Measurements from ENCODE around the gene SLC9A7. TPM values are rescaled to one million over a fixed set of nuclear protein-coding genes. Genes with fewer than 3 reads are reported as not detected.

Gene SLC9A7
- total and polyA plus RNA-seq, 2 experiments from 2014 or later = 2.5 to 15.4 TPM

- H3K27ac Mint-ChIP-seq = no peak overlapping the region
- Histone ChIP-seq H3K4me3 (no peak overlapping the region), H3K9me2 (ENCODE audit: insufficient read depth) (no peaks in the 10 kb centered on the region), H3K4me2 (no peak overlapping the region), H3K27me3 (ENCODE audit: insufficient read depth) (no peaks in the 10 kb centered on the region), H3K27ac (ENCODE audit: low read depth) (no peak overlapping the region), H4K20me1 (replicated peaks; ENCODE audit: insufficient read depth) (no peaks in the 10 kb centered on the region), H3K36me3 (ENCODE audit: insufficient read depth) (no peaks in the 10 kb centered on the region), H3F3A (replicated peaks; ENCODE audit: low read depth) (no peaks in the 10 kb centered on the region), H2AFZ (no peak overlapping the region), H3K79me2 (replicated peaks; ENCODE audit: insufficient read depth) (peaks cover 16% of the 10 kb centered on the region; the same call in 1 of the 2 replicates), H3K4me1 (ENCODE audit: insufficient read depth) (no peaks in the 10 kb centered on the region)
- ATAC-seq (no peak), DNase-seq (ENCODE audit: low spot score) (no peak)
- peaks cover 2% of the 10 kb centered on the region for H3K27me3 Mint-ChIP-seq (ENCODE audit: insufficient read depth, low read depth, poor library complexity)
- H3K9me3 Mint-ChIP-seq = no peaks in the 10 kb centered on the region
- H3K36me3 Mint-ChIP-seq (ENCODE audit: low read depth) = peaks cover 11% of the 10 kb centered on the region; the same call in 2 of the 3 replicates
- H3K4me3 Mint-ChIP-seq = no peak overlapping the region
- TF ChIP-seq ZNF331 (CRISPR knock-in tag; IDR thresholded peaks at IDR 0.05; ENCODE audit: low read depth) (no peak), NANOG (IDR thresholded peaks at IDR 0.05; ENCODE audit: borderline replicate concordance) (no peak), EZH2phosphoT487 (IDR thresholded peaks at IDR 0.05; ENCODE audit: unreplicated experiment) (no peak), STAT1 (IDR thresholded peaks at IDR 0.05; ENCODE audit: unreplicated experiment) (no peak), EZH2 (IDR thresholded peaks at IDR 0.05; ENCODE audit: low read depth, unreplicated experiment) (no peak), POLR2AphosphoS5 (IDR thresholded peaks at IDR 0.05; ENCODE audit: low read depth) (no peak), ETS1 (IDR thresholded peaks at IDR 0.05) (no peak), CREB1 (CRISPR knock-in tag; IDR thresholded peaks at IDR 0.05; ENCODE audit: low read depth) (no peak), ZNF114 (CRISPR knock-in tag; IDR thresholded peaks at IDR 0.05) (no peak), REST (IDR thresholded peaks at IDR 0.05; ENCODE audit: unreplicated experiment) (no peak), JUNB (IDR thresholded peaks at IDR 0.05; ENCODE audit: unreplicated experiment) (no peak)
- TF ChIP-seq, protein P1, sequence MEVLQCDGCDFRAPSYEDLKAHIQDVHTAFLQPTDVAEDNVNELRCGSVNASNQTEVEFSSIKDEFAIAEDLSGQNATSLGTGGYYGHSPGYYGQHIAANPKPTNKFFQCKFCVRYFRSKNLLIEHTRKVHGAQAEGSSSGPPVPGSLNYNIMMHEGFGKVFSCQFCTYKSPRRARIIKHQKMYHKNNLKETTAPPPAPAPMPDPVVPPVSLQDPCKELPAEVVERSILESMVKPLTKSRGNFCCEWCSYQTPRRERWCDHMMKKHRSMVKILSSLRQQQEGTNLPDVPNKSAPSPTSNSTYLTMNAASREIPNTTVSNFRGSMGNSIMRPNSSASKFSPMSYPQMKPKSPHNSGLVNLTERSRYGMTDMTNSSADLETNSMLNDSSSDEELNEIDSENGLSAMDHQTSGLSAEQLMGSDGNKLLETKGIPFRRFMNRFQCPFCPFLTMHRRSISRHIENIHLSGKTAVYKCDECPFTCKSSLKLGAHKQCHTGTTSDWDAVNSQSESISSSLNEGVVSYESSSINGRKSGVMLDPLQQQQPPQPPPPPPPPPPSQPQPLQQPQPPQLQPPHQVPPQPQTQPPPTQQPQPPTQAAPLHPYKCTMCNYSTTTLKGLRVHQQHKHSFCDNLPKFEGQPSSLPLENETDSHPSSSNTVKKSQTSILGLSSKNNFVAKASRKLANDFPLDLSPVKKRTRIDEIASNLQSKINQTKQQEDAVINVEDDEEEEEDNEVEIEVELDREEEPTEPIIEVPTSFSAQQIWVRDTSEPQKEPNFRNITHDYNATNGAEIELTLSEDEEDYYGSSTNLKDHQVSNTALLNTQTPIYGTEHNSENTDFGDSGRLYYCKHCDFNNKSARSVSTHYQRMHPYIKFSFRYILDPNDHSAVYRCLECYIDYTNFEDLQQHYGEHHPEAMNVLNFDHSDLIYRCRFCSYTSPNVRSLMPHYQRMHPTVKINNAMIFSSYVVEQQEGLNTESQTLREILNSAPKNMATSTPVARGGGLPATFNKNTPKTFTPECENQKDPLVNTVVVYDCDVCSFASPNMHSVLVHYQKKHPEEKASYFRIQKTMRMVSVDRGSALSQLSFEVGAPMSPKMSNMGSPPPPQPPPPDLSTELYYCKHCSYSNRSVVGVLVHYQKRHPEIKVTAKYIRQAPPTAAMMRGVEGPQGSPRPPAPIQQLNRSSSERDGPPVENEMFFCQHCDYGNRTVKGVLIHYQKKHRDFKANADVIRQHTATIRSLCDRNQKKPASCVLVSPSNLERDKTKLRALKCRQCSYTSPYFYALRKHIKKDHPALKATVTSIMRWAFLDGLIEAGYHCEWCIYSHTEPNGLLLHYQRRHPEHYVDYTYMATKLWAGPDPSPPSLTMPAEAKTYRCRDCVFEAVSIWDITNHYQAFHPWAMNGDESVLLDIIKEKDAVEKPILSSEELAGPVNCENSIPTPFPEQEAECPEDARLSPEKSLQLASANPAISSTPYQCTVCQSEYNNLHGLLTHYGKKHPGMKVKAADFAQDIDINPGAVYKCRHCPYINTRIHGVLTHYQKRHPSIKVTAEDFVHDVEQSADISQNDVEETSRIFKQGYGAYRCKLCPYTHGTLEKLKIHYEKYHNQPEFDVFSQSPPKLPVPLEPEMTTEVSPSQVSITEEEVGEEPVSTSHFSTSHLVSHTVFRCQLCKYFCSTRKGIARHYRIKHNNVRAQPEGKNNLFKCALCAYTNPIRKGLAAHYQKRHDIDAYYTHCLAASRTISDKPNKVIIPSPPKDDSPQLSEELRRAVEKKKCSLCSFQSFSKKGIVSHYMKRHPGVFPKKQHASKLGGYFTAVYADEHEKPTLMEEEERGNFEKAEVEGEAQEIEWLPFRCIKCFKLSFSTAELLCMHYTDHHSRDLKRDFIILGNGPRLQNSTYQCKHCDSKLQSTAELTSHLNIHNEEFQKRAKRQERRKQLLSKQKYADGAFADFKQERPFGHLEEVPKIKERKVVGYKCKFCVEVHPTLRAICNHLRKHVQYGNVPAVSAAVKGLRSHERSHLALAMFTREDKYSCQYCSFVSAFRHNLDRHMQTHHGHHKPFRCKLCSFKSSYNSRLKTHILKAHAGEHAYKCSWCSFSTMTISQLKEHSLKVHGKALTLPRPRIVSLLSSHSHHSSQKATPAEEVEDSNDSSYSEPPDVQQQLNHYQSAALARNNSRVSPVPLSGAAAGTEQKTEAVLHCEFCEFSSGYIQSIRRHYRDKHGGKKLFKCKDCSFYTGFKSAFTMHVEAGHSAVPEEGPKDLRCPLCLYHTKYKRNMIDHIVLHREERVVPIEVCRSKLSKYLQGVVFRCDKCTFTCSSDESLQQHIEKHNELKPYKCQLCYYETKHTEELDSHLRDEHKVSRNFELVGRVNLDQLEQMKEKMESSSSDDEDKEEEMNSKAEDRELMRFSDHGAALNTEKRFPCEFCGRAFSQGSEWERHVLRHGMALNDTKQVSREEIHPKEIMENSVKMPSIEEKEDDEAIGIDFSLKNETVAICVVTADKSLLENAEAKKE (CRISPR knock-in tag; IDR thresholded peaks at IDR 0.05) = no peak
- TF ChIP-seq, protein P2, sequence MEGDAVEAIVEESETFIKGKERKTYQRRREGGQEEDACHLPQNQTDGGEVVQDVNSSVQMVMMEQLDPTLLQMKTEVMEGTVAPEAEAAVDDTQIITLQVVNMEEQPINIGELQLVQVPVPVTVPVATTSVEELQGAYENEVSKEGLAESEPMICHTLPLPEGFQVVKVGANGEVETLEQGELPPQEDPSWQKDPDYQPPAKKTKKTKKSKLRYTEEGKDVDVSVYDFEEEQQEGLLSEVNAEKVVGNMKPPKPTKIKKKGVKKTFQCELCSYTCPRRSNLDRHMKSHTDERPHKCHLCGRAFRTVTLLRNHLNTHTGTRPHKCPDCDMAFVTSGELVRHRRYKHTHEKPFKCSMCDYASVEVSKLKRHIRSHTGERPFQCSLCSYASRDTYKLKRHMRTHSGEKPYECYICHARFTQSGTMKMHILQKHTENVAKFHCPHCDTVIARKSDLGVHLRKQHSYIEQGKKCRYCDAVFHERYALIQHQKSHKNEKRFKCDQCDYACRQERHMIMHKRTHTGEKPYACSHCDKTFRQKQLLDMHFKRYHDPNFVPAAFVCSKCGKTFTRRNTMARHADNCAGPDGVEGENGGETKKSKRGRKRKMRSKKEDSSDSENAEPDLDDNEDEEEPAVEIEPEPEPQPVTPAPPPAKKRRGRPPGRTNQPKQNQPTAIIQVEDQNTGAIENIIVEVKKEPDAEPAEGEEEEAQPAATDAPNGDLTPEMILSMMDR (conservative IDR thresholded peaks at IDR 0.05; ENCODE audit: low read depth in 2 of 2) = no peak
- H3K4me1 Mint-ChIP-seq = peaks cover 18% of the 10 kb centered on the region
Observed at GRCh38 chrX:46599051-46599560, 159.8 kb downstream of the SLC9A7 start.

All from GM23338 (cell line).